ENCODE results near the gene FLRT1.
A peak's percentile ranks its signal among the peaks of the same experiment; 100 is the strongest.

The FLRT1 gene

GRCh38 chr11:64035576-64035975, at the start of gene FLRT1:
Gene FLRT1 (plus strand): TSS chr11:64035931. CDS start chr11:64116268, 80,337 bp downstream.
- DNase-seq = no peak

- DNase-seq = peak; percentile 94
Measured at GRCh38 chr11:63986156-63986931, 49.4 kb upstream of the FLRT1 start, which contains the start of gene OTUB1. Gene OTUB1 (plus strand): TSS chr11:63986438. CDS start chr11:63986457, 19 bp downstream.

- DNase-seq = no peak
Measured at GRCh38 chr11:63986932-63987513, 48.7 kb upstream of the FLRT1 start.

GRCh38 chr11:63991558-63991957, 44.2 kb upstream of the FLRT1 start:
- DNase-seq = no peak

- DNase-seq = no peak
Measured at GRCh38 chr11:63993100-63993499, 42.6 kb upstream of the FLRT1 start.

- no peak for DNase-seq
Measured at GRCh38 chr11:63993993-63994392, 41.7 kb upstream of the FLRT1 start.

GRCh38 chr11:63996512-63996911, 39.2 kb upstream of the FLRT1 start:
- DNase-seq = no peak

GRCh38 chr11:63997104-63997700, 38.5 kb upstream of the FLRT1 start:
- no peak for DNase-seq

- no peak for DNase-seq
Measured at GRCh38 chr11:63997801-63998337, 37.9 kb upstream of the FLRT1 start.

GRCh38 chr11:63998558-63999348, 37.0 kb upstream of the FLRT1 start:
- no peak for DNase-seq

GRCh38 chr11:63999349-64000025, 36.2 kb upstream of the FLRT1 start:
- no peak for DNase-seq

GRCh38 chr11:64000026-64000739, 35.5 kb upstream of the FLRT1 start:
- no peak for DNase-seq

- no peak for DNase-seq
Measured at GRCh38 chr11:64000740-64001483, 34.8 kb upstream of the FLRT1 start.

GRCh38 chr11:64001484-64002420, 34.0 kb upstream of the FLRT1 start:
- no peak for DNase-seq

GRCh38 chr11:64003807-64004589, 31.7 kb upstream of the FLRT1 start:
- no peak for DNase-seq

- no peak for DNase-seq
Measured at GRCh38 chr11:64004590-64004984, 31.1 kb upstream of the FLRT1 start.

- no peak for DNase-seq
Measured at GRCh38 chr11:64005691-64006090, 30.0 kb upstream of the FLRT1 start.

- no peak for DNase-seq
Measured at GRCh38 chr11:64006398-64006797, 29.3 kb upstream of the FLRT1 start.

- peak; percentile 20 for DNase-seq
Measured at GRCh38 chr11:64007160-64007628, 28.5 kb upstream of the FLRT1 start.
